ENCODE results near the gene PARG.
"Not testable (repeated sequence)": the region's sequence is repeated elsewhere in the genome, so short reads cannot be mapped to it uniquely, and the experiment has no call there.

The PARG gene

GRCh38 chr10:49970331-49970857 is 28.6 kb upstream of the PARG start:
- not testable (repeated sequence) for H3K79me2 ChIP-seq (ENCODE audit: insufficient read depth, low read length); H3K4me2 ChIP-seq (ENCODE audit: low read depth, low read length, poor library complexity, severe bottlenecking); H3K4me1 ChIP-seq (ENCODE audit: insufficient read depth, low read length, poor library complexity, severe bottlenecking); H2AFZ ChIP-seq (ENCODE audit: low read length); H3K9ac ChIP-seq (ENCODE audit: low read depth, low read length, poor library complexity, severe bottlenecking); H3K4me3 ChIP-seq (ENCODE audit: low read length, poor library complexity, severe bottlenecking); H3K27me3 ChIP-seq (ENCODE audit: insufficient read depth, low read length, poor library complexity, severe bottlenecking); H3F3A ChIP-seq (ENCODE audit: low read depth); H4K20me1 ChIP-seq (ENCODE audit: insufficient read depth, low read length, poor library complexity, severe bottlenecking); H3K9me2 ChIP-seq (replicated peaks; ENCODE audit: low read depth, low read length); H3K36me3 ChIP-seq (ENCODE audit: insufficient read depth, low read length); H3K9me3 ChIP-seq (ENCODE audit: insufficient read depth, low read depth, low read length)

GRCh38 chr10:49953122-49953521 is 11.3 kb upstream of the PARG start:
- H3K4me1 ChIP-seq (ENCODE audit: insufficient read depth, low read length, poor library complexity, severe bottlenecking); H3K36me3 ChIP-seq (ENCODE audit: insufficient read depth, low read length); H3F3A ChIP-seq (ENCODE audit: low read depth): not testable (repeated sequence)

GRCh38 chr10:49952006-49952405 is 10.2 kb upstream of the PARG start:
- not testable (repeated sequence) for H3K9me2 ChIP-seq (replicated peaks; ENCODE audit: low read depth, low read length); H3K79me2 ChIP-seq (ENCODE audit: insufficient read depth, low read length); H4K20me1 ChIP-seq (ENCODE audit: insufficient read depth, low read length, poor library complexity, severe bottlenecking); H3K4me2 ChIP-seq (ENCODE audit: low read depth, low read length, poor library complexity, severe bottlenecking); H3K4me1 ChIP-seq (ENCODE audit: insufficient read depth, low read length, poor library complexity, severe bottlenecking); H3F3A ChIP-seq (ENCODE audit: low read depth); H2AFZ ChIP-seq (ENCODE audit: low read length); H3K9ac ChIP-seq (ENCODE audit: low read depth, low read length, poor library complexity, severe bottlenecking); H3K36me3 ChIP-seq (ENCODE audit: insufficient read depth, low read length); H3K4me3 ChIP-seq (ENCODE audit: low read length, poor library complexity, severe bottlenecking); H3K27me3 ChIP-seq (ENCODE audit: insufficient read depth, low read length, poor library complexity, severe bottlenecking); H3K9me3 ChIP-seq (ENCODE audit: insufficient read depth, low read depth, low read length)

More at GRCh38 chr10:49953122-49953521, 11.3 kb upstream of the PARG start:
- not testable (repeated sequence) for H4K20me1 ChIP-seq (ENCODE audit: insufficient read depth, low read length, poor library complexity, severe bottlenecking); H3K9me2 ChIP-seq (replicated peaks; ENCODE audit: low read depth, low read length); H3K9ac ChIP-seq (ENCODE audit: low read depth, low read length, poor library complexity, severe bottlenecking); H3K4me2 ChIP-seq (ENCODE audit: low read depth, low read length, poor library complexity, severe bottlenecking); H3K79me2 ChIP-seq (ENCODE audit: insufficient read depth, low read length); H3K9me3 ChIP-seq (ENCODE audit: insufficient read depth, low read depth, low read length); H3K27me3 ChIP-seq (ENCODE audit: insufficient read depth, low read length, poor library complexity, severe bottlenecking); H3K4me3 ChIP-seq (ENCODE audit: low read length, poor library complexity, severe bottlenecking); H2AFZ ChIP-seq (ENCODE audit: low read length)

- H3K9me3 ChIP-seq (ENCODE audit: insufficient read depth, low read depth, low read length); H3K4me2 ChIP-seq (ENCODE audit: low read depth, low read length, poor library complexity, severe bottlenecking); H3F3A ChIP-seq (ENCODE audit: low read depth); H3K9me2 ChIP-seq (replicated peaks; ENCODE audit: low read depth, low read length); H3K27me3 ChIP-seq (ENCODE audit: insufficient read depth, low read length, poor library complexity, severe bottlenecking); H3K4me1 ChIP-seq (ENCODE audit: insufficient read depth, low read length, poor library complexity, severe bottlenecking); H3K9ac ChIP-seq (ENCODE audit: low read depth, low read length, poor library complexity, severe bottlenecking); H3K4me3 ChIP-seq (ENCODE audit: low read length, poor library complexity, severe bottlenecking); H4K20me1 ChIP-seq (ENCODE audit: insufficient read depth, low read length, poor library complexity, severe bottlenecking); H2AFZ ChIP-seq (ENCODE audit: low read length); H3K36me3 ChIP-seq (ENCODE audit: insufficient read depth, low read length): not testable (repeated sequence)
- H3K79me2 ChIP-seq (ENCODE audit: insufficient read depth, low read length) = peaks cover 17% of the 10 kb centered on the region
Observed at GRCh38 chr10:49948737-49949136, 6.9 kb upstream of the PARG start.

- not testable (repeated sequence) for H4K20me1 ChIP-seq (ENCODE audit: insufficient read depth, low read length, poor library complexity, severe bottlenecking); H3K36me3 ChIP-seq (ENCODE audit: insufficient read depth, low read length)
- H3K79me2 ChIP-seq (ENCODE audit: insufficient read depth, low read length) = peaks cover 23% of the 10 kb centered on the region
Observed at GRCh38 chr10:49948142-49948541, 6.3 kb upstream of the PARG start.

GRCh38 chr10:49943607-49944006 is 1.8 kb upstream of the PARG start:
- Histone ChIP-seq H3K4me2 (ENCODE audit: low read depth, low read length, poor library complexity, severe bottlenecking) (peak overlapping the region; percentile 98), H3K79me2 (ENCODE audit: insufficient read depth, low read length) (peaks cover 49% of the 10 kb centered on the region), H3K9ac (ENCODE audit: low read depth, low read length, poor library complexity, severe bottlenecking) (peak overlapping the region; percentile 92), H3K4me3 (ENCODE audit: low read length, poor library complexity, severe bottlenecking) (peak overlapping the region; percentile 96)
- not testable (repeated sequence) for H3F3A ChIP-seq (ENCODE audit: low read depth); H4K20me1 ChIP-seq (ENCODE audit: insufficient read depth, low read length, poor library complexity, severe bottlenecking); H2AFZ ChIP-seq (ENCODE audit: low read length); H3K9me3 ChIP-seq (ENCODE audit: insufficient read depth, low read depth, low read length); H3K36me3 ChIP-seq (ENCODE audit: insufficient read depth, low read length); H3K4me1 ChIP-seq (ENCODE audit: insufficient read depth, low read length, poor library complexity, severe bottlenecking); H3K27me3 ChIP-seq (ENCODE audit: insufficient read depth, low read length, poor library complexity, severe bottlenecking); H3K9me2 ChIP-seq (replicated peaks; ENCODE audit: low read depth, low read length)

More at GRCh38 chr10:49948142-49948541, 6.3 kb upstream of the PARG start:
- H3K4me1 ChIP-seq (ENCODE audit: insufficient read depth, low read length, poor library complexity, severe bottlenecking); H3F3A ChIP-seq (ENCODE audit: low read depth); H3K4me3 ChIP-seq (ENCODE audit: low read length, poor library complexity, severe bottlenecking); H2AFZ ChIP-seq (ENCODE audit: low read length); H3K27me3 ChIP-seq (ENCODE audit: insufficient read depth, low read length, poor library complexity, severe bottlenecking); H3K9me3 ChIP-seq (ENCODE audit: insufficient read depth, low read depth, low read length); H3K9me2 ChIP-seq (replicated peaks; ENCODE audit: low read depth, low read length); H3K9ac ChIP-seq (ENCODE audit: low read depth, low read length, poor library complexity, severe bottlenecking); H3K4me2 ChIP-seq (ENCODE audit: low read depth, low read length, poor library complexity, severe bottlenecking): not testable (repeated sequence)

- not testable (repeated sequence) for H3K36me3 ChIP-seq (ENCODE audit: insufficient read depth, low read length); H3F3A ChIP-seq (ENCODE audit: low read depth); H3K27me3 ChIP-seq (ENCODE audit: insufficient read depth, low read length, poor library complexity, severe bottlenecking); H3K4me1 ChIP-seq (ENCODE audit: insufficient read depth, low read length, poor library complexity, severe bottlenecking); H3K9me2 ChIP-seq (replicated peaks; ENCODE audit: low read depth, low read length); H3K9me3 ChIP-seq (ENCODE audit: insufficient read depth, low read depth, low read length); H4K20me1 ChIP-seq (ENCODE audit: insufficient read depth, low read length, poor library complexity, severe bottlenecking)
- Histone ChIP-seq H2AFZ (ENCODE audit: low read length) (peak overlapping the region; percentile 83), H3K9ac (ENCODE audit: low read depth, low read length, poor library complexity, severe bottlenecking) (peak overlapping the region; percentile 92), H3K4me2 (ENCODE audit: low read depth, low read length, poor library complexity, severe bottlenecking) (peak overlapping the region; percentile 98), H3K79me2 (ENCODE audit: insufficient read depth, low read length) (peaks cover 55% of the 10 kb centered on the region), H3K4me3 (ENCODE audit: low read length, poor library complexity, severe bottlenecking) (peak overlapping the region; percentile 96)
Observed at GRCh38 chr10:49942339-49942705, 495 bp upstream of the PARG start.

Data from Loucy (cell line).